Transverse colon (tissue), 4 donors: ENCODE measurements around the gene KRT3.

Experiments
- EP300 ChIP-seq: sonication (generic); formaldehyde crosslinking; IDR thresholded peaks from one replicate; pipeline ENCODE4 v1.6.1; 2017; ENCODE audit warnings: antibody characterized with exemption, low read depth
- POLR2A ChIP-seq: fragments of 450-650 bp; IDR thresholded peaks from one replicate; pipeline ENCODE4 v1.6.1; 2016; ENCODE audit warnings: antibody characterized with exemption, mild to moderate bottlenecking, moderate library complexity
- POLR2AphosphoS5 ChIP-seq, 3 donors: sonication (generic); formaldehyde crosslinking; IDR thresholded peaks; one replicate each; pipeline ENCODE4 v1.6.1; 2016; ENCODE audit warnings: antibody characterized with exemption in 3 of 3
- TF ChIP-seq, protein P1 (sequence below), 5 experiments: fragments of 200-600 bp in 3 of 5; fragments of 450-650 bp in 2 of 5; sonication (generic) in 3 of 5; IDR thresholded peaks; 1 replicate in 2 of 5; 2 replicates in 3 of 5; pipeline ENCODE4 v1.5.1; 2016 to 2017; ENCODE audit warnings: antibody characterized with exemption in 5 of 5, inconsistent platforms in 3 of 5, mild to moderate bottlenecking in 2 of 5, moderate library complexity in 1 of 5

DNA sequence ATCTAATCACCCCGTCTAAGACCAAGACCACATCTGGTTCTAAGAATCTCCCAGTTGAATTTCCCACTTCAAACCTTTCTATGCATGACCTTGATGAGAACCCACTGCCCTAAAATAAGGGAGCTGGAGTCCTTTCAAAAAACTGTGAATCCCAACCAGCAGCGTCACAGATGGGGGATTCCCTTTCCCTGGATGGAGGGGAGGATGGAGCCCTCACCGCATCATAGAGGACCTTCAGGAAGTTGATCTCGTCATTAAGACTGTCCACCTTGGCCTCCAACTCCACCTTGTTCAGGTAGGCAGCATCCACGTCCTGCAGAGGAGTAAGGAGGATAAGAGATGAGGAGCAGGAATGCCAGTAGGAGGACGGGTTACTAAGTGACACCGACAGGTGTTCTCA is 13.2 kb upstream of the KRT3 start:
- no peak for TF ChIP-seq EP300
- TF ChIP-seq, protein P1, sequence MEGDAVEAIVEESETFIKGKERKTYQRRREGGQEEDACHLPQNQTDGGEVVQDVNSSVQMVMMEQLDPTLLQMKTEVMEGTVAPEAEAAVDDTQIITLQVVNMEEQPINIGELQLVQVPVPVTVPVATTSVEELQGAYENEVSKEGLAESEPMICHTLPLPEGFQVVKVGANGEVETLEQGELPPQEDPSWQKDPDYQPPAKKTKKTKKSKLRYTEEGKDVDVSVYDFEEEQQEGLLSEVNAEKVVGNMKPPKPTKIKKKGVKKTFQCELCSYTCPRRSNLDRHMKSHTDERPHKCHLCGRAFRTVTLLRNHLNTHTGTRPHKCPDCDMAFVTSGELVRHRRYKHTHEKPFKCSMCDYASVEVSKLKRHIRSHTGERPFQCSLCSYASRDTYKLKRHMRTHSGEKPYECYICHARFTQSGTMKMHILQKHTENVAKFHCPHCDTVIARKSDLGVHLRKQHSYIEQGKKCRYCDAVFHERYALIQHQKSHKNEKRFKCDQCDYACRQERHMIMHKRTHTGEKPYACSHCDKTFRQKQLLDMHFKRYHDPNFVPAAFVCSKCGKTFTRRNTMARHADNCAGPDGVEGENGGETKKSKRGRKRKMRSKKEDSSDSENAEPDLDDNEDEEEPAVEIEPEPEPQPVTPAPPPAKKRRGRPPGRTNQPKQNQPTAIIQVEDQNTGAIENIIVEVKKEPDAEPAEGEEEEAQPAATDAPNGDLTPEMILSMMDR (IDR thresholded peaks at IDR 0.05) = no peak
- no peak for TF ChIP-seq POLR2A
- no peak for TF ChIP-seq POLR2AphosphoS5 (IDR thresholded peaks at IDR 0.05)
